GM19351 (cell line): ENCODE measurements around the gene SSTR1.

Source experiments
- ATAC-seq: cut with Tn5 transposase; IDR thresholded peaks from one replicate; pipeline ENCODE4 v1.9.1; 2021; ENCODE audit warnings: mild to moderate bottlenecking, moderate library complexity; ENCODE audit not compliant: unreplicated experiment

SSTR1 gene

DNA sequence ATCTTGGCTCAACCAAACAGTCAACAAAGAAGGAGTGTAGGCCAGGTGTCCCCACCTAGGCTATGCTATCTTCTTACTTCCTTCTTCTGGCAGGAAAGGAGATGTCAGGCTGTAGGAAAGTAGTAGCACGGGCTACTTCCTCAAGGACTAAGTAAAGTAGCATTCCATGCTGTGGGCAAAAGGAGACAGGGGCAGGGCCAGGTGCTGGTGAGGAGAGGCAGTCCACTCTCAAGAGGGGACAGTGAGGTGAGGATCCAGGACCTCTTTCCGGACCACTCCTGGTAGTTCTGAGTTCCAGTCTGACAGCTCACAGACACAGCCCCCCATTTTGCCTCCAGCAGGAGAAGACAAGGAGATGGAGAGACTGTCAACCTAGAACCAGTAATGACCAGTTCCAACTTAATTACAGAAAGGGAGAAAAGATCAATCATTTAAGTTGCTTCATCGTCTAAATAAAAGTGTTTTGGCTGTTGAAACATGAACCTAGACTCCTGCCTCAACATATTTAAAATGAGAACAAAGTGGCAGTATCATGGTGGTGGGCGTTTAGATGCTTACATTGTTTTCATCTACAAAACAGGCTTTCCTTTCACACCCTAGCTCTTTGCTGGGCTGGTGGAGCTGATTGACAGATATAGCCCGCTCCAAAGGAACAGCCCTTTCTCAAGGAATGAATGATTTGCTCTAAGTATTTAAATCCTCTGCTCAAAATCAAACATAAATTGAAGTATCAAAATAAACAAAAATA, 5.1 kb upstream of the SSTR1 start:
- ATAC-seq, result no peak

GRCh38 chr14:38203929-38204718, 3.6 kb upstream of the SSTR1 start:
- no peak for ATAC-seq

GRCh38 chr14:38204719-38205115, 3.0 kb upstream of the SSTR1 start:
- ATAC-seq, result no peak

GRCh38 chr14:38205119-38205813, 2.4 kb upstream of the SSTR1 start:
- ATAC-seq, result no peak

GRCh38 chr14:38205949-38206665, 1.6 kb upstream of the SSTR1 start:
- ATAC-seq, result no peak

- ATAC-seq, result no peak
Measured at GRCh38 chr14:38206689-38207376, 871 bp upstream of the SSTR1 start.

DNA sequence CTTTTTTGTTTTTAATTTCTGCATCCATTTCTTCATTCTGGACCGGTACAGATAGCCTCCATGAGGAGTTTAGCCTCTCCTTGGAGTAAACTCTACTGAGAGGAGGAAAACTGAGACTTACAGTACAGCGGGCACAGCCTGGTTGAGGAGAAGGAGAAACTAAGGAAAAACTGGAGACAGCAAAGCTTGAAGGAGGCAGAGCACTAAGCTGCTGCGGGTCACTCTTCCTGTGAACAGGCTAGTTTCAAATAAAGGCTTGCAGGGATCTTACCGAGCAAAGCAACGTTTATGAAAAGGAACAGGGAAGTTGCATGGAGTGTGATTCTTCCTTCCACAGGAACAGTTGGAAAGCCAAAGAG, 348 bp upstream of the SSTR1 start:
- ATAC-seq, result no peak

DNA sequence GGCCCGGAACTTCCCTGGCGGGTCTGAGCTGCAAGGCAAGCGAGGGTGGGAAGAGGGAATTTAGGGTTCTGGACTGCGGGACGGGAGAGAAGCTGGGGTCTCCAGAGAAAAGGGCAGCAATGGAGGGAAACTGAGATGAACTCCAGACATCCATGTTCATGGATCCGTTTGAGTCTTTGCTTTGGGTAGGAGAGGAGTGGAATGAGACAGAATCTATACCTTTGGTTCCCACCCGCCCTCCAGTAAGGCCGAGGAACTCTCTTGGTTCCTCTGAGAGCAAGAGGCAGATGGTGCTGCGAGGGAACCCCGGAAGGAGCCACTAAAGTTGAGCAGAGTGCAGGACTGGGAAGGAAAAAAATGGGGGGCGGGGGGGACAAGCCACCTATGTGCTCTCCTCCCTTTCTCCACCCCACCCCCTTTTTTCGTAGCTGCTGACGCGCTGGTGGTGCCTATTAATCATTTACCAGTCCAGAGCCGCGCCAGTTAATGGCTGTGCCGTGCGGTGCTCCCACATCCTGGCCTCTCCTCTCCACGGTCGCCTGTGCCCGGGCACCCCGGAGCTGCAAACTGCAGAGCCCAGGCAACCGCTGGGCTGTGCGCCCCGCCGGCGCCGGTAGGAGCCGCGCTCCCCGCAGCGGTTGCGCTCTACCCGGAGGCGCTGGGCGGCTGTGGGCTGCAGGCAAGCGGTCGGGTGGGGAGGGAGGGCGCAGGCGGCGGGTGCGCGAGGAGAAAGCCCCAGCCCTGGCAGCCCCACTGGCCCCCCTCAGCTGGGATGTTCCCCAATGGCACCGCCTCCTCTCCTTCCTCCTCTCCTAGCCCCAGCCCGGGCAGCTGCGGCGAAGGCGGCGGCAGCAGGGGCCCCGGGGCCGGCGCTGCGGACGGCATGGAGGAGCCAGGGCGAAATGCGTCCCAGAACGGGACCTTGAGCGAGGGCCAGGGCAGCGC, 1.2 kb downstream of the SSTR1 start:
- ATAC-seq, result no peak

GRCh38 chr14:38209572-38210557, 2.2 kb downstream of the SSTR1 start:
- no peak for ATAC-seq

DNA sequence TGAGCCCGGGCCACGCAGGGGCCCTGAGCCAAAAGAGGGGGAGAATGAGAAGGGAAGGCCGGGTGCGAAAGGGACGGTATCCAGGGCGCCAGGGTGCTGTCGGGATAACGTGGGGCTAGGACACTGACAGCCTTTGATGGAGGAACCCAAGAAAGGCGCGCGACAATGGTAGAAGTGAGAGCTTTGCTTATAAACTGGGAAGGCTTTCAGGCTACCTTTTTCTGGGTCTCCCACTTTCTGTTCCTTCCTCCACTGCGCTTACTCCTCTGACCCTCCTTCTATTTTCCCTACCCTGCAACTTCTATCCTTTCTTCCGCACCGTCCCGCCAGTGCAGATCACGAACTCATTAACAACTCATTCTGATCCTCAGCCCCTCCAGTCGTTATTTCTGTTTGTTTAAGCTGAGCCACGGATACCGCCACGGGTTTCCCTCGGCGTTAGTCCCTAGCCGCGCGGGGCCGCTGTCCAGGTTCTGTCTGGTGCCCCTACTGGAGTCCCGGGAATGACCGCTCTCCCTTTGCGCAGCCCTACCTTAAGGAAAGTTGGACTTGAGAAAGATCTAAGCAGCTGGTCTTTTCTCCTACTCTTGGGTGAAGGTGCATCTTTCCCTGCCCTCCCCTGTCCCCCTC, 3.0 kb downstream of the SSTR1 start:
- ATAC-seq, result no peak

GRCh38 chr14:38211255-38211735, 3.6 kb downstream of the SSTR1 start:
- ATAC-seq, result no peak

DNA sequence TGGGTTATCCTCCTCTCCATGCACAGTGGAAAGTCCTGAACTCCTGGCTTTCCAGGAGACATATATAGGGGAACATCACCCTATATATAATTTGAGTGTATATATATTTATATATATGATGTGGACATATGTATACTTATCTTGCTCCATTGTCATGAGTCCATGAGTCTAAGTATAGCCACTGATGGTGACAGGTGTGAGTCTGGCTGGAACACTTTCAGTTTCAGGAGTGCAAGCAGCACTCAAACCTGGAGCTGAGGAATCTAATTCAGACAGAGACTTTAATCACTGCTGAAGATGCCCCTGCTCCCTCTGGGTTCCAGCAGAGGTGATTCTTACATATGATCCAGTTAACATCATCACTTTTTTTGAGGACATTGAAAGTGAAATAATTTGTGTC, 4.4 kb downstream of the SSTR1 start:
- ATAC-seq, result no peak

DNA sequence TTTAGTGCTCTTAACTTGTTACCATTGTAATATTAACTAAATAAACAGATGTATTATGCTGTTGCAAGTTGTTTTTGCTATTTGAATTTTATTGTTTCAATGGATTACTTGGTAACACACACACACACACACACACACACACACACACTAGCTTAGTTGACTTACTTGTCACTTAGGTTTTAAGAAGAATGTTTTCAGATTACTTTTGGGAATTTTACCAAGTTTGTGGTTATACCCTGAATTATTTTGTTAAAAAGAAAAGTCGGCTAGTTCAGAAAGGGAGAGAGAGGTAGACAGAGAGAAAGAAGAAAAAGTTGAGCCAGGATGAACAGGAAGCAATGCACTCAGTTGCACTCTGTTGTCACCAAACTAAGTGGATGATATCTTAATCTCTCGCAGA, 5.3 kb downstream of the SSTR1 start:
- no peak for ATAC-seq

DNA sequence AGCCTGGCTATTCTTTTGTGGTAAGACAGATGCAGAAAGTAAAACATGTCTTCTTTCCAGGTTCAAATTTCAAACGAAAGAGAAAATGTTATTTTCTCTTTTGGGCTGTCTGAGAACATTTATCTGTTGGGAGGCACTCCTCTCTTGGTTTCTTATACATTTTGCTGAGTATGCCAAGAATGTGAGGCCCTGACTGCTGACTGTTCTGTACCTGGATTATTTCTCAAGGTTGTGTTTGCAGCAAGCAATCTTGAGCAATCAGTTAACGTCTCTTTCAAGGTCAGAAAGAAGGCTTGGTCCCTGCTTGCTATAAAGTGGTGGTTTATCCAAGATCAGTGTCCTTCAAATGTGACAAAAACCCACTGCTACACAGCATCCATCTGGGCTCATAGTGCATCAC, 9.8 kb downstream of the SSTR1 start:
- no peak for ATAC-seq

DNA sequence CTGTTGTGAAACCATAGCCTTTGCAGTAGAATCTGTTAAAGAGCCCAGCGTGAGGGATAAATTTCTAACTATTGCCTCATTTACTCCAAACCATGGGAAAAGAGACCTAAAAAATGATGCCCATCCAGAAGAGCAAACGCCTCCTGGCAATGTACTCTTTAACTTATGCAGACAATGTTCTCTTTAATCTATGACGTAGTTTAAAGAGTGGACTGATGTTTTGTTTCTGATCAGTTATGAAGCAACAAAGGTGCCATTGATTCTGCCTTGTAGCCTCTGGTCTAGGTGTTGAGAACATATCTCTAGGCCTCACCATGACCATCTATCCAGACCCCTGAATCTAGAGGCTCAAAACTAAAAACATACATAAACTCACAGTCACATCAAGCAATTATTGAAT, 13.4 kb downstream of the SSTR1 start:
- no peak for ATAC-seq

DNA sequence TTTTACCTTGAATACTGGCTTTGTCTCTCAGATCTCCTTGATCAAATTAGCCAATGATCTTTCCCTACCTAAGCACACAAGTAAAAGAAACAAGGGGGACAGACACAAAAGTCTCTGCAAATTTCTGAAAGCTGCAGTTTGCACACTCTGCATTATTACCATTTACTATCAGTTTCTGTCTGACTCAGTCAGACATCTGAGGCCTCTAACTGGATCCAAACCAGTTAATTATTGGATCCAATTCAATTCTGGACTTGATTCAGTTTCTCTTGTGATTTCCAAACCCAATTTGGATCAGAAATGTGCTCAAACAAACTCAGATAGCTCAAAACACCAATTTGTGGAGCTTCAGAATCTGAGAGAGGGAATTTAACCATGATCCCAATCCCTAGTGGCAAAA, 16.6 kb downstream of the SSTR1 start:
- no peak for ATAC-seq

- ATAC-seq, result no peak
Measured at GRCh38 chr14:38225946-38226345, 18.2 kb downstream of the SSTR1 start.

DNA sequence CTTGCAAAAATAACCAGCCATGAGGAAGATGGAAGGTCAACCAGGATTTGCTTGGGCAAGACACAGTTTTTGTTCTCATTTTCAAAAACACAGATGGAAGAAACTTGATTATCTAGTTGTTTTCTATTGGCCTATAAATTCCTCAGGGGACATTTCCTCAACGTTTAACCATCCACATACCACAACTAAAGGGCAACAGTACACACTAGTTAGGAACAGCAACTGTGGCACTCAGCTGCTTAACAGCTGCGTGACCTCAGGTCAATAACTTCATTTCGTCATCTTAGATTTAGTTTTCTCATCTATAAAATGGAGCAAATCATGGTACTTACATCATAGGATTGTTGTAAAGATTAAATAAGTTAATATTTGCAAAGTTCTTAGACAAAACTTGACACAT, 18.7 kb downstream of the SSTR1 start:
- no peak for ATAC-seq
